Fibroblast of the aortic adventitia (primary cell): ENCODE data around the gene CES4A. TPM values are rescaled to one million over a fixed set of nuclear protein-coding genes. Genes with fewer than 3 reads are reported as not detected.

Experiments used
- DNase-seq: peaks from one replicate; pipeline ENCODE4 v3.0.0-alpha.2; 2010; ENCODE audit warnings: low read depth
- H3K4me3 ChIP-seq: 2 replicates; pipeline ENCODE4 v1.5.1; 2011; ENCODE audit warnings: low read depth, mild to moderate bottlenecking, control low read depth, low read length, moderate library complexity
- CTCF ChIP-seq: IDR thresholded peaks from 2 replicates; pipeline ENCODE4 v1.5.1; 2011; ENCODE audit warnings: mild to moderate bottlenecking, low read length, control low read depth, inconsistent platforms; ENCODE audit not compliant: insufficient read depth
- total RNA-seq: library from RNA; depleted of rRNA; stranded (reverse); fragments of >200 nt; gene quantifications from 2 replicates; pipeline ENCODE4 v1.2.3, GENCODE V29; 2012; ENCODE audit warnings: low replicate concordance

Gene CES4A
- total RNA-seq, 1 donor: 2.2 TPM

GRCh38 chr16:66976746-66977145 is 11.6 kb upstream of the CES4A start:
- TF ChIP-seq CTCF: no peak
- DNase-seq: no peak
- H3K4me3 ChIP-seq: no peak overlapping the region

GRCh38 chr16:66977341-66978113 is 10.9 kb upstream of the CES4A start:
- peak; percentile 82 for DNase-seq
- TF ChIP-seq CTCF: peak; percentile 88
- no peak overlapping the region for H3K4me3 ChIP-seq

- no peak for DNase-seq
These were observed 9.2 kb upstream of the CES4A start for GRCh38 chr16:66979011-66979717.

GRCh38 chr16:66983033-66983432 is 5.4 kb upstream of the CES4A start:
- no peak for DNase-seq
- H3K4me3 ChIP-seq: no peak overlapping the region
- TF ChIP-seq CTCF: no peak

More at GRCh38 chr16:66979011-66979717, 9.2 kb upstream of the CES4A start:
- no peak for TF ChIP-seq CTCF
- H3K4me3 ChIP-seq: no peak overlapping the region

- no peak for DNase-seq
- no peak overlapping the region for H3K4me3 ChIP-seq
- no peak for TF ChIP-seq CTCF
These were observed 3.5 kb upstream of the CES4A start for GRCh38 chr16:66984892-66985311.

- no peak for DNase-seq
- no peak overlapping the region for H3K4me3 ChIP-seq
- TF ChIP-seq CTCF: no peak
These were observed 1.8 kb upstream of the CES4A start for GRCh38 chr16:66986559-66986958.
